Fibroblast of skin of left quadriceps (primary cell): ENCODE measurements around the gene ACAD8.
A peak's percentile ranks its signal among the peaks of the same experiment; 100 is the strongest.
"Not testable (repeated sequence)": the region's sequence is repeated elsewhere in the genome, so short reads cannot be mapped to it uniquely, and the experiment has no call there.

ENCODE experiments used
- DNase-seq, 2 experiments: peaks; one replicate each; pipeline ENCODE4 v3.0.0-alpha.2; 2013; ENCODE audit warnings: low read depth in 2 of 2

The ACAD8 gene

DNA sequence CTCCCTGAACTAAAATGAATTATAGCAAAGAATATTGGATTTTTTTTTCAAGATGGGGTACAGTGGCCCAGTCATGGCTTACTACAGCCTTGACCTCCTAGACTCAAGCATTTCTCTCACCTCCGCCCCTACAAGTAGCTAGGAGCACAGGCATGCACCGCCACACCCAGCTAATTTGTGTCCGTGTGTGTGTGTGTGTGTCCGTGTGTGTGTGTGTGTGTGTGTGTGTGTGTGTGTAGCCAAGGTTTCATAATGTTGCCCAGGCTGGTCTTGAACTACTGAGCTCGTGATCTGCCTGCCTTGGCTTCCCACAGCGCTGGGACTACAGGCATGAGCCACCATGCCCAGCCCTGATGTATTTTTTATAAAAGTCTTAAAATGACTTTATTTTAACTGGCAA, 12.8 kb upstream of the ACAD8 start:
- DNase-seq: no peak

GRCh38 chr11:134242376-134242775, 11.0 kb upstream of the ACAD8 start:
- DNase-seq: no peak

GRCh38 chr11:134243913-134244312, 9.5 kb upstream of the ACAD8 start:
- DNase-seq: no peak

- no peak for DNase-seq
Measured at GRCh38 chr11:134244593-134244992, 8.8 kb upstream of the ACAD8 start.

DNA sequence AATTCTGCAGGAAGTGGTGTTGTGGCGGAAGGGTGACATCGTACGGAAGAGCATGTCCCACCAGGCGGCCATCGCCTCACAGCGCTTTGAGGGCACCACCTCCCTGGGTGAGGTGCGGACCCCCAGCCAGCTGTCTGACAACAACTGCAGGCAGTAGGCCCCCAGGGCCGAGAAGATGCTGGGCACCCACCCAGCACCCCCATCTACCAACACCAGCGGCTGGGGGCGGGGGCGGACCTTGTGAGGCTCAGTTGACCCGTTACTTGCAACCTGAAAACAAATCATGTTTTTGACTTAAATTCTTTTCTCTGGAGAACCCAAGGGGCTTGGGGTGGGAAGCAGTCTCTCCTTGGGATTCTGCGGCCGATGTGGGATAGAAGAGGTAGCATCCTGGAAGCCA, 7.9 kb upstream of the ACAD8 start:
- no peak for DNase-seq

- no peak for DNase-seq
Measured at GRCh38 chr11:134246100-134246499, 7.3 kb upstream of the ACAD8 start.

DNA sequence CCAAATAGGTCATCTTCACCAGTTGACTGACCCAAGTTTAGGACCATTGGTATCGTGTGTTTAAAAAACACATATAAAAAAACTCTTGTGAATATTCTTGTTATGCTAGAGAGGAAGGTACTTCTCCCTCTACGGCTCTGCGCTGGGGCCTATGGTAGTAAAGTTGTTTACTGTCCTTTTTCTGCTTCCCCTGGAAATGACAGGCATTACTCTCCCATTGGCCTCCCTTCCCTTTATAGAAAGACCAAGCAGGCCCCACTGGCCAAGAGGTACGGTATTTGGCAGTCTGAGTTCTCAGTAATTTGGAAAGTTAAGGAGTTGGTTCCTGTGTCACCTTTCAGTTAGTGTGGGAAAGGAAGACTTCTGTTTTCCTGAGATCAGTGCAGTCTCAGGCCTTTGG, 6.7 kb upstream of the ACAD8 start:
- DNase-seq: no peak

- no peak for DNase-seq
Measured at GRCh38 chr11:134248910-134249480, 4.4 kb upstream of the ACAD8 start.

DNA sequence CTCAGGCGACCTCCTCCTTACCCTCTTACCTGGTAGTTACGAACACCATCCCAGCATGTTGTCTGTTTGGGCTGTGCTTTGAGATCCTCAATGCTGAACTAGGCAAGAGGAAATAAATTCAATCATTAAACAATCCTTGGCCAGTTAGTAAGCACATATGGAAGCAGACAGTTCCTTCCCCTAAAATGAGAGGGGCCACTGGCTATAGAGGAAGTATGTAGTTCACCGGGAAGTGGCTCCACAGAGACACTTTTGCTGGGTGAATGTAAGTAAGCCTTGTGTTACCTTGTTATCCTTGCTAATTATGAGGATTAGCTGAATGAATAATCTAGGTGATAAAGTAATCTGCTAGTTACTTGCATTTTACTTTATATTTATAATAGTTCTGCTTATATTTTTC, 3.1 kb upstream of the ACAD8 start:
- DNase-seq: no peak

GRCh38 chr11:134250675-134251074, 2.7 kb upstream of the ACAD8 start:
- no peak for DNase-seq

DNA sequence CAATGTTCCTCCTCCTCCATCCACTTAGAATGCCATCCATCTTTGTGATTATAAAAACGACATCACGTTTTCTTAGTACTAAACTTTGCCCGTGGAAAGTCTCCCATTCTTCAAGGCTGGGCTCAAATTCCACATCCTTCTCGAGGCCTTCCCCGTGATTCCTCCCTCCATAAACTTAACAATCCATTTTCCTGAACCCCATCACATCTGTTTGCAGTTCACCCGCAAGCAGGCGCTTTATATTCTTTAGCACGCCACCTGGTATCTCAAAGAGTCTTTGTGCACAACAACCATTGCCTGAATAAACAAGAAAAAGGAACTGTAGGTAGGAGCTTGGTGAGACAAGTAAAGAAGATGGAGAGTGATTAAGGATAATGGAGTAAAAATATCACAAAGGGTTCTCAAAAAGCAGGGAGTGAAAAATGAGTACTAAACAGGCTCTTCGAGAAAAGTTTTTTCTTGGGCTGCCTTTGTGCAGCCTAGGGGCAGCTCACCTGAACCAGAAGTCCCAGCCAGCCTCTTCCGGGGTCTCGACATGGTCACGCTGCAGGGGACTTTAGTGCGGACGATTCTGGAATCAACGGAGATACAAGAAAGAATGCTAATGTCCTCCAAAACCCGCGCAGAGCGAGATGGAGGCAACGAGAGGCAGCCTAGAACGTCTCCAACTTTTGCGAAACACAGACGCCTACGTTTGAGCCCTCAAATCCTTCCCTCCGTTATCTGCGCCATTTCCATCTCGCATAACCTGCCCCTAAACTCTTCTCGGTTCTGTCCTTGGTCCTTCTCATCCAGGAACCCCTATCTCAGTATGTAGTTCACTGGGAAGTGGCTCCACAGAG, 801 bp upstream of the ACAD8 start:
- no peak for DNase-seq

- DNase-seq: no peak
Measured at GRCh38 chr11:134254433-134255183, 1.2 kb downstream of the ACAD8 start.

GRCh38 chr11:134255184-134255561, 1.8 kb downstream of the ACAD8 start:
- DNase-seq: not testable (repeated sequence)

GRCh38 chr11:134257101-134257500, 3.7 kb downstream of the ACAD8 start:
- DNase-seq: no peak

GRCh38 chr11:134258577-134258976, 5.2 kb downstream of the ACAD8 start:
- no peak for DNase-seq

DNA sequence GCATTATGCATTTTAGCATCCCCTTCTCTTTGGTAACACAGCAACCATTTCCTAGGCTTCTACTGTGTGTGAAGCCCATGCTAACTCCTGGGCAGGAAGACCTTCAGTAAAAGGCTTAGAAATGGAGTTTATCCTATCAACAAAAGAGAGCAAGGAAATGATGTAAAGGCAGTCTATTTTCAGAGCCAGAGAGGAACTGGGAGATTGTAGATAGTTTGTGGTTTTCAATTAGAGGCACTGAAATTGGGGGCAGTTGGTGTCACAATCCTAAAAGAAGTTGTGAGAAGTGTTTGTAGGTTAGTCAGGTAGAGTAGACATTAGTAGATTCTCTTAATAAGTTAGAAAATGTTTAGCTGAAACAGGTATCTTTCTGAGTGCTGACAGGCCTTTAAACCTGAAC, 7.1 kb downstream of the ACAD8 start:
- DNase-seq: no peak

DNA sequence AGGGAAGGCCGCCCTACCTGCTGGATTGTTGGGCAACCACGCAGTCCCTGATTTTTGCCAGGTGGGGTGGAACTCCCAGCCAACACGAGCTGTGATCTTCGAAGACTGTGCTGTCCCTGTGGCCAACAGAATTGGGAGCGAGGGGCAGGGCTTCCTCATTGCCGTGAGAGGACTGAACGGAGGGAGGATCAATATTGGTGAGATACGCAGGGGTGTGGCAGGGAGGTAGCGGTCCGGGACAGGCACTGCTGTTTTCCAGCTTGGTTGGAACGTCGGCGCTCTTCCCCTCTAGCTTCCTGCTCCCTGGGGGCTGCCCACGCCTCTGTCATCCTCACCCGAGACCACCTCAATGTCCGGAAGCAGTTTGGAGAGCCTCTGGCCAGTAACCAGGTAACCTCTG, 7.6 kb downstream of the ACAD8 start:
- no peak for DNase-seq

DNA sequence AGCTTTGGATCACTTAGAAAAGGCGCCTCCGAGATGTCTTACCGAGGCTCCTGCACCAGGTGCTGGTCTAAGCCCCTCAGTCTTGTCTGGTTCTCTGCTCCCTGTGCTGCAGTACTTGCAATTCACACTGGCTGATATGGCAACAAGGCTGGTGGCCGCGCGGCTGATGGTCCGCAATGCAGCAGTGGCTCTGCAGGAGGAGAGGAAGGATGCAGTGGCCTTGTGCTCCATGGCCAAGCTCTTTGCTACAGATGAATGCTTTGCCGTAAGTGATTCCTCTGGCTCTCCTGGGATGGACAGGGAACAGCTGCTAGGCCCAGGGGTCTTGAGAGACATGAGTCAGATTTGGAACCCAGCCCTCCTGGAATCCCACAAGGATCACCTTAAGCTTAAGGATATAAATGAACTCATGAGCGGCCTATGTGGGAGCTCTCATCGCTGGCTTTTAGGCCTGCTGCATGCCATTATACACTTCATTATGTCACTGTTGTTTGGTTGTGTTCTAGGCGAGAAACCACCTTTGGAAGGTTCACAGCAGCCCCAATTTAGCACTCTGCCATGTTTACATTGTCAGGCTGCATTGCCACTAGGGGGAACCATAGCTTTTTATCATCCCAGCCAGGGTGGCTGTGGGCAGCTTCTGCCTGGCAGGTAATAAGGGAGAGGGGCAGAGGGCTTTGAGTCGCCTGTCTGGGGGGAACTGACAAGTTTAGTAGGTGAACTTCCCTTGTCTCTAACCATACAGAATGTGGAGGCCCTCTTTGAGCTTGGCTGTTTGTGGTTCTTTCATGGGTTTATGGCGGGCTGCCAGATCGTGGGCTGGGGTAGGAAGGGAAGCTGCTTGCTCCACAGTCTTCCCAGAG, 8.5 kb downstream of the ACAD8 start:
- no peak for DNase-seq

- DNase-seq: no peak
Measured at GRCh38 chr11:134264966-134265764, 11.8 kb downstream of the ACAD8 start.

GRCh38 chr11:134266440-134266839, 13.1 kb downstream of the ACAD8 start:
- no peak for DNase-seq

DNA sequence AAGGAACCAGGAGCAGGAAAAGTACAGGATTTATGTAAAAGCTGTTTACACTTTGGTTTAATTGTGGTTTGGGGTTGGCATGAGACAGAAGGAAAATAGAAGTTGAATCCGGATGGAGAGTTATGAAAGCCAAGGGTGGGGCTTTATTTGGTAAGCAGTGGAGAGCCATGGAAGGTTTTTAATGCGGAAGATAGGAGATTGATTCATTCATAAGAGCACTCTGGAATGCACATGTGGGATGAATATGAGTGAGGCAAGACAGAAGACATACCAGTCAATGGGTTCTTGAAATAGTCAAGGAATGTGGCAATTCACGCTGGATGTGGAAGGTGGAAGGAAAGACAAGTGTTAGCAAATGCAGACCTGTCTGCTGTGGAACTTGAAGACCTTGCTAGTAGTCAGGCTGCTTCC, 13.5 kb downstream of the ACAD8 start:
- DNase-seq: peak; percentile 58 to 72
